Measurements from ENCODE around the gene NEDD4L.

DNA sequence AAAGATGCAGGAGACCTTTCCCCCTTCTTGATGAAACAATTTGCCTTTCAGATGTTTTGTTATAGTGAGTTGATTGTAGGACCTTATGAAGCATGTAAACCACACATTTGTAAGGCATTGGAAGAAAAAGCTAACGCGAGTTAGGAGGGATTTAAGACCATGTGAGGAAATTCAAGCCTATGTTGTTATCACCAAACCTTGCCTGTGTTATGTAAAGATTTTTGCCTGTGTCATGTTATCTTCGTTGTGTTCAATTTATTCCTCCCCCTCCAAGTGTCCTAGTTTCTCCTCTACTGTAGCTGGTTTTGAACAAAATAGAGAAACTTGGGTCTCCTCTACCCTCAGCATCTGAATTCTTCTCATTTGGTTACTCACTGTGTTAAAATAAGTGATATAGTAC lies 173.0 kb downstream of the NEDD4L start:
- TF ChIP-seq, protein P1, sequence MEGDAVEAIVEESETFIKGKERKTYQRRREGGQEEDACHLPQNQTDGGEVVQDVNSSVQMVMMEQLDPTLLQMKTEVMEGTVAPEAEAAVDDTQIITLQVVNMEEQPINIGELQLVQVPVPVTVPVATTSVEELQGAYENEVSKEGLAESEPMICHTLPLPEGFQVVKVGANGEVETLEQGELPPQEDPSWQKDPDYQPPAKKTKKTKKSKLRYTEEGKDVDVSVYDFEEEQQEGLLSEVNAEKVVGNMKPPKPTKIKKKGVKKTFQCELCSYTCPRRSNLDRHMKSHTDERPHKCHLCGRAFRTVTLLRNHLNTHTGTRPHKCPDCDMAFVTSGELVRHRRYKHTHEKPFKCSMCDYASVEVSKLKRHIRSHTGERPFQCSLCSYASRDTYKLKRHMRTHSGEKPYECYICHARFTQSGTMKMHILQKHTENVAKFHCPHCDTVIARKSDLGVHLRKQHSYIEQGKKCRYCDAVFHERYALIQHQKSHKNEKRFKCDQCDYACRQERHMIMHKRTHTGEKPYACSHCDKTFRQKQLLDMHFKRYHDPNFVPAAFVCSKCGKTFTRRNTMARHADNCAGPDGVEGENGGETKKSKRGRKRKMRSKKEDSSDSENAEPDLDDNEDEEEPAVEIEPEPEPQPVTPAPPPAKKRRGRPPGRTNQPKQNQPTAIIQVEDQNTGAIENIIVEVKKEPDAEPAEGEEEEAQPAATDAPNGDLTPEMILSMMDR (IDR thresholded peaks at IDR 0.05; ENCODE audit: insufficient read depth, low read length, poor library complexity, severe bottlenecking): no peak
- TF ChIP-seq EZH2phosphoT487 (conservative IDR thresholded peaks at IDR 0.05; ENCODE audit: low read length): no peak
